NCI-H82 (cell line): ENCODE results near the gene YWHAQ.
"Not testable (repeated sequence)": the region's sequence is repeated elsewhere in the genome, so short reads cannot be mapped to it uniquely, and the experiment has no call there.

Experiments
- DNase-seq: peaks from one replicate; lab custom pipeline; 2025; lab: John Stamatoyannopoulos, UW

The YWHAQ gene

GRCh38 chr2:9552219-9553178 lies 78.3 kb downstream of the YWHAQ start:
- DNase-seq = no peak

DNA sequence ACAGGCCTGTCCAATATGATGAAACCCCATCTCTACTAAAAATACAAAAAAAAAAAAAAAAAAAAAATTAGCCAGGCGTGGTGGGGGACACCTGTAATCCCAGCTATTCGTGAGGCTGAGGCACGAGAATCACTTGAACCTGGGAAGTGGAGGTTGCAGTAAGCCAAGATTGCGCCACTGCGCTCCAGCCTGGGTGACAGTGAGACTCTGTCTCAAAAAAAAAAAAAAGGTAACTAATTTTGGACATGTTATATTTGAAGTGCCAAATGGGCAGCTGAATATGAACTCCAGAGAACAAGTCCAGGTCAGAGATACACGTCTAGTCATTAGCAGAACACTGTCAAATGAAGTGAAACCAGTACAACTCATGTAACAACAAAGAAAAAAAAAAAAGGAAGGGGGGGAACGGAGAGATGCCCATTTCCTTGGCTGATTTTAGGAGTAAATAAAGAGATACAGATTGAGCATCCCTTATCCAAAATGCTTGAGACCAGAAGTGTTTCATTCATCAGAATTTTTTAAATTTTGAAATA lies 79.9 kb downstream of the YWHAQ start:
- not testable (repeated sequence) for DNase-seq

DNA sequence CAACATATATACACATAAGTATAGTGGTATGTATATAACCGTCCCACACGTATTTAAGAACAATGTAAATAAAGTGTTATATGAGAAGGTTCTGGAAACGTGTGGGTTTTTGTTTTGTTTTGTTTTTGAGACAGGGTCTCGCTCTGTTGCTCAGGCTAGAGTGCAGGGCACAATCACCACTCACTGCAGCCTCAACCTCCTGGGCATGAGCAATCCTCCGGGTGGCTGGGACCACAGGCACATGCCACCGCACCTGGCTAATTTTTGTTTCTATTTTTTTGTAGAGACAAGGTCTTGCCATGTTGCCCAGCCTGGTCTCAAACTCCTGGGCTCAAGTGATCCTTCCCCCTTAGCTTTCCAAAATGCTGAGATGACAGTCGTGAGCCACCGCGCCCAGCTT lies 81.4 kb downstream of the YWHAQ start:
- no peak for DNase-seq

GRCh38 chr2:9548506-9548905 lies 82.3 kb downstream of the YWHAQ start:
- DNase-seq = no peak

DNA sequence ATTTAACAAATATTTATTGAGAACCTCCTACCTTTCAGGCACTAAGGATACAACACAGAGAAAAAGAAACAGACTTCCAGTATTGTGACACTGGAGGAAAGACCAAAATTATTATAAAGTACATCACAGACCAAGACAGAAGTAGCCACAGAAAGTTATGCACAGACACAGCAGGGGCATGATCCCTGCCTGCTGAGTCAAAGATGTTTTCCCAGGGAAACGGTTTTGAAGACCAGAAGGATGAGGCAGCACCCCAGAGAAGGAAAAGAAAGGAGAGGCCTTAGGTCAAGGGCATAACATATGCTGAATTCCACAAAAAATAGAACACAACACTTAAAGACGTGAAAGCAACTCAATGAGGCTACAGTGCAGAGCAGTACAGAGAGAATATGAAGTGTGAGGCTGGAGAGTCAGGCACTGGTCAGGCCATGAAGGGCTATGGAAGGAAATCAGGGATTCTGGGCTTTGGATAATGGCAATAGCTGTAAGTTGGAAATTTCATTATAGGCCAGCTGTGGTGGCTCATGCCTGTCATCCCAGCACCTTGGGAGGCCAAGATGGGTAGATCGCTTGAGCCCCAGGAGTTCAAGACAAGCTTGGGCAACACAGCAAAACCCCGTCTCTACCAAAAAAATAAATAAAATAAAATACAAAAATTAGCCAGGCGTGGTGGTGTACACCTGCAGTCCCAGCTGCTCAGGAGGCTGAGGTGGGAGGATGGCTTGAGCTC lies 83.4 kb downstream of the YWHAQ start:
- no peak for DNase-seq

- DNase-seq = no peak
Observed at GRCh38 chr2:9545502-9545901, 85.3 kb downstream of the YWHAQ start.

DNA sequence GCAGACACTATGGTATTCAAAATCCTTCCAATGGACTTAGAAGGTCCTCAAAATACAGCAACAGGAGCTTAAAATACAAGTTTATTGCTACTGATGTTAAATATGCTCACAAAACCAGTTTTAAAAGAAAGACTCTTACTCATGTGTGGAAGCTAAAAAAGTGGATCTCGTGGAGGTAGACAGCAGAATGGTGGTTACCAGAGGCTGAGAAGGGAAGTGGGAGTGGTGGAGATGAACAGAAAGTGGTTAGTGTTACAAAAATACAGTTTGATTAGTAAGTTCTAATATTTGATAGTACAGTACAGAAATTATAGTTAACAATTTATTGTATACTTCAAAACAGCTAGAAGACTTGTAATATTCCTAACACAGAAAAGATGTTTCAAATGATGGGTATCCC lies 87.2 kb downstream of the YWHAQ start:
- no peak for DNase-seq

DNA sequence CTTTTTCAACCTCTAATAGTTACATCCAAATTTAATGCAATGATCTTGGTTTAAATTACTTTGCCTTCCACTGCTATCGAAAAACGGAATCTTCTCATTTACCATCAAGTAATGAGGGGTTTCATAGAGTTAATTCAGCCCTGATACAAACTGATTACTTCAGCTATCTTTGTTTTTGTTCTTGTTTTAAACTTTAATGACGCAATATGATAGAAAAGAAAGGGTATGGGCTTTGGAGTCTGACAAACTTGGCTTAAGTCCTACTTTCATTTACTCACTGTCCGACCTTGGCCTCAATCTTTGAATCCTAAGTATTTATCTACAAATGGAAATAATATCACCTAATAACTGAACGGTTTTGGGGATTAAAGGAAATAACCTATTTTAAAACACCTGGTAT lies 91.3 kb downstream of the YWHAQ start:
- DNase-seq = no peak

DNA sequence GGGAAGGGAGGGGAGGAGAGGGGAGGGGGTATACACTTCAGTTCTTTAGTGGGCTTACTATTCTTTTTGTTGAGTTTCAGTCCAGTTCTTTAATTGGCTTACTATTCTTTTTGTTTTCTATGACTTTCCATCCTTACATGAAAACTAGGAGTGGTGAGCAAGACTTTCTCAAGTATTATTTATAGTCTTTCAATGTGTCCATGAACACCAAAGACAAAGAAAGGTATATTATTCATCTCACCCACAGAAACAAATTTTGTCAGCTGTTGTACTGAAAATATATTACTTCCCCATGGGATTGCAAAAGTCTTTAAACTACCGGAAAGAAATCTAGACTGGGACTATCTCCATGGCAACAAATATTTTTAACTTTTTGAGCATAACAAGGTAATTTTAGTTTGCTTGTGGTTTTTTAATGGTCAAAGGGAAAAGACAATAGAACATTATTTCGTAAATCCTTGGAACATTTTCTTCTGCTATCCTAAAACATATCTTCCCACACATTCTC lies 92.7 kb downstream of the YWHAQ start:
- no peak for DNase-seq

- DNase-seq = no peak
Observed at GRCh38 chr2:9536504-9536903, 94.3 kb downstream of the YWHAQ start.

GRCh38 chr2:9535177-9535576 lies 95.6 kb downstream of the YWHAQ start:
- DNase-seq = no peak
